VCaP (cell line): ENCODE measurements around the gene ICAM2.

Experiments used
- H3K27ac ChIP-seq: fragments of 450-650 bp; 2 replicates; pipeline ENCODE4 v1.5.1; 2017
- CTCF ChIP-seq: fragments of 450-650 bp; conservative IDR thresholded peaks from 2 replicates; pipeline ENCODE4 v1.5.1; 2017; ENCODE audit warnings: mild to moderate bottlenecking, moderate library complexity

ICAM2 gene

GRCh38 chr17:64042700-64043485, 22.5 kb upstream of the ICAM2 start:
- no peak for TF ChIP-seq CTCF
- H3K27ac ChIP-seq, result no peak overlapping the region

GRCh38 chr17:64041912-64042311, 21.5 kb upstream of the ICAM2 start:
- no peak for TF ChIP-seq CTCF
- no peak overlapping the region for H3K27ac ChIP-seq

- no peak overlapping the region for H3K27ac ChIP-seq
- no peak for TF ChIP-seq CTCF
Measured at GRCh38 chr17:64040206-64040605, 19.8 kb upstream of the ICAM2 start.

GRCh38 chr17:64039106-64039400, 18.6 kb upstream of the ICAM2 start:
- H3K27ac ChIP-seq, result no peak overlapping the region
- TF ChIP-seq CTCF, result no peak

- TF ChIP-seq CTCF, result no peak
- H3K27ac ChIP-seq, result no peak overlapping the region
Measured at GRCh38 chr17:64038331-64039105, 18.1 kb upstream of the ICAM2 start.

- no peak overlapping the region for H3K27ac ChIP-seq
- TF ChIP-seq CTCF, result no peak
Measured at GRCh38 chr17:64037802-64038201, 17.4 kb upstream of the ICAM2 start.

GRCh38 chr17:64037180-64037579, 16.7 kb upstream of the ICAM2 start:
- no peak for TF ChIP-seq CTCF
- no peak overlapping the region for H3K27ac ChIP-seq
